HS-27A (cell line): ENCODE data around the gene CDK5RAP3.
"Not testable (repeated sequence)": the region's sequence is repeated elsewhere in the genome, so short reads cannot be mapped to it uniquely, and the experiment has no call there.

Experiments
- DNase-seq: peaks from one replicate; pipeline ENCODE4 v3.0.0-alpha.2; 2012; ENCODE audit warnings: low read depth, missing footprints

Gene CDK5RAP3

DNA sequence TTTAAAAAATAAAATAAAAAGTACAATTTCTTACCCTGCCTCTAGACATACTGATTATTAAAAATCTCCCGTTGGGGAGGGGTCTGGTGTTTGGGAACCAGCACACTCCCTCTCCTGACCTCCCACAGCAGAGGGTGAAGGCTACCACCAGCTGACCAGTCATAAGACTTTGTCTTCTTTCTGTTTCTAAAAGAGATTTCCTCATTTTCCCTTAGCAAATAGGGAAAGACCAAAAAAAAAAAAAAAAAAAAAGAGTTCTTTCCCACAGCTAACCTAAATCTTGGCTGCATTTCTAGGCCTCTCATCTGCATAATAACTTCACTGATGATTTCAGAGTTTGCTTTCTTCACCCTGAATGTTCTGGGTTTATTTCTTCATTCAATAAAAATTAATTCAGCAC, 30.3 kb downstream of the CDK5RAP3 start:
- no peak for DNase-seq

DNA sequence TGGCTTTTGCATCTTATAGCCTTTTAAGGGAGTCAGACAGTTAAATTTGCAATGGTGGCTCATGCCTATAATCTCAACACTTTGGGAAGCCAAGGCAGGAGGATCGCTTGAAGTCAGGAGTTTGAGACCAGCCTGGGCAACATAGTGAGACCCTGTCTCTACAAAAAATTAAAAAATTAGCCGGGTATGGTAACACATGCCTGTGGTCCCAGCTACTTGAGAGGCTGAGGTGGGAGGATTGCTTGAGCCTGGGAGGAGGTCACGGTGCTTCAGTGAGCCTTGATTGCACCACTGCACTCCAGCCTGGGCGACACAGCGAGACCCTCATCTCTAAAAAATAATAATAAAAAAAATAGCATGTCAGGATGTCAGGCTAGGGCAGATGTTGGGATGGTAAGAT, 30.7 kb downstream of the CDK5RAP3 start:
- not testable (repeated sequence) for DNase-seq

DNA sequence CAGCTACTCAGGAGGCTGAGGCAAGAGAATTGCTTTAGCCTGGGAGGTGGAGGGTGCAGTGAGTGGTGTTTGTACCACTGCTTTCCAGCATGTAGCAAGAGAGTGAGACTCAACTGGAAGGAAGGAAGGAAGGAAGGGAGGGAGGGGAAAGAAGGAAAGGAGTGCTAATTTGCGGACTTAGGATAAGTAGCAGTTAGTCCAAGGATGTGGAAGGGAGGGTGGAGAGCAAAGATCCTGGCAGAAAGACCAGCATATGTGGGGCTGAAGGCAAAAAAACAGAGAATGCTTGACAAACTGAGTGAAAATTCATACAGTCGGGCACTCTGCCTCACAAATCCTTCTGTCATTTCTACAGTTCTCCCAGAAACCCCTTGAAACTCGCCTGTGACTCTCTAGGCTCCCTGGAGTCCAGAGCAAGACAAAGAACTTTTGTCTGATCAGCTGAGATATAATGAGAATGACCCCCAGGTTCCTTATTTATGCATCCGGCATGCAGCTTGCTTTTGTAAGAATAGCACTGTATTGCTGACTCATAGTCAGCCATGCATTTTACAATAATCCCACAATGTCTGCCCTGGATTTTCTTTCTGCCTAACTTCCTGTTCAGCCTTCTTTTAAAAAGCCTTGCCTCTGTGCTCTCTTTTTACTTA, 31.5 kb downstream of the CDK5RAP3 start:
- no peak for DNase-seq

DNA sequence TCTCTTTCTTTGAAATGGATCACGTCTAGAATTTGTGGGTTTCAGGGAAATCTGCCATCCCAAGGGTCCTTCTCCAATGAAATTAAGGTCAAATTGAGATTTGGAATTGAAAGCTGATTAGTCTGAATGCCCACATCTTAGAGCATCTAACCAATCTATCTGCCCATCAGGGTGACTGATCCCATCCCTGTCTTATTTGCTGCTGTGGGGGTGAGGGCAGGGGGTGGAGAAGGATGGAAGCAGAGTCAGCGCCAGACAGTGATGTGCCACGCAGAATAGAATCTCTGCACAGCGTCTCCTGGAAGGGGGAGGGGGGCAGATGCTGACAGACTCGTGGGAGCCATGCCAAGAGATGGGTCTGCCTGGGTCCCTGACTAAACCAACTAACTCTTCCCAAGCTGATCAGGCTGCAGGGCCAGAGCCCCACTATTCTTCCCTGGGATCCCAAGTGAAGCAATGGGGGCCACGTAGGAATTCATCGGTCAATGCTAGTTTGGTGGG, 32.1 kb downstream of the CDK5RAP3 start:
- no peak for DNase-seq

DNA sequence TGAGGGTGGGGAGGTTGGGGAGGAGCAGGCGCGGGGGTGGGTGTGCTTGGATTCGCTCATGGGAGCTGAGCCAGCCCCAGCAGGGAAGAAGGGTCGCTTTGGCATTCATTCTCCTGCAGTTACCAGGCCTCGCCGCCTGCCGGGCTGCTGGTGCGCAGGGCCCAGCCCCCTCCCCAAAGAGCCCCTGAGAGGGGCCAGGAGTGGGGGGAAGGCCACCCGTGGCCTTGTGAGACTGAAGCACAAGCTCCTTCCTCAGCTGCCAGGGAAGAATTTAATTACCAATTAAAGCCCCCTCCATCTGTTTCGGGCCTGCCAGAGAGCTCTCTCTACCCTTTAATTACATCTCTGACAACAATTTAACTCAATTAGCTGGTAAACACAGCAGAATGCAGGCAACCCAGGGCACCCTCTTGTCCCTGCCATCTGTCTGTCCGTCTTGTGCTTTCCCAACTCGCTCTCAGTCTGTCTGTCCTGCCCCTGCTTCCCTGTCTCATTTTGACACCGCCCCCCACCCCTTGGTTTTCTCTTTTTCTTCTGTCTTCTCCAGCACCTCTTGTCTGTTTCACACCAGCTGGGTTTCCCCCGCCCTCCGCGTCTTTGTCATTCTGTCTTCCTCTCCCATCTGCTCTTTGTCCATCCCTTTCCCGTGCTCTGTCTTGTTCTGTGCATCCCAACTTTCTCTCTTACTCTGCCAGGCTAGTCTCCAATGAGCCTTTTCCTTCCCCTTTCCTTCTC, 32.7 kb downstream of the CDK5RAP3 start:
- DNase-seq, result no peak

DNA sequence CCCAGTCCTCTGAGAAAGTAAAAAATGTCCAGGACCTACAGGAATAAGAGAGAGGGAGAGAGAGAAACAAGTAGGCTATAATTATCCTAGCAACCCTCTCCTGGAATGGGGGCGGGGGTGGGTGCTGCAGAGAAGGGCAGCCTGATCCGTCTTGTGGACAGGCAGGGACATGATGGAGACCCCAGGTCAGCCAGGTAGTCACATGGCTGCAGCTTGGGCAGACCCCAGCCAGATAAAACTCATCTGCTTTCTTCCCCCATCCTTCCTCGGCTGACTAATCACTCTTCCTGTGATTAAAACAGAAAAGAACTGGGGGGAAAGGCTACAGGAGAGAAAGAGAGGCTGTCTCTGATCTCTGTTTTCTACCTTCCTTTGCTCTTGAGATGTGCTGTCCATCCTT, 34.1 kb downstream of the CDK5RAP3 start:
- DNase-seq, result no peak

DNA sequence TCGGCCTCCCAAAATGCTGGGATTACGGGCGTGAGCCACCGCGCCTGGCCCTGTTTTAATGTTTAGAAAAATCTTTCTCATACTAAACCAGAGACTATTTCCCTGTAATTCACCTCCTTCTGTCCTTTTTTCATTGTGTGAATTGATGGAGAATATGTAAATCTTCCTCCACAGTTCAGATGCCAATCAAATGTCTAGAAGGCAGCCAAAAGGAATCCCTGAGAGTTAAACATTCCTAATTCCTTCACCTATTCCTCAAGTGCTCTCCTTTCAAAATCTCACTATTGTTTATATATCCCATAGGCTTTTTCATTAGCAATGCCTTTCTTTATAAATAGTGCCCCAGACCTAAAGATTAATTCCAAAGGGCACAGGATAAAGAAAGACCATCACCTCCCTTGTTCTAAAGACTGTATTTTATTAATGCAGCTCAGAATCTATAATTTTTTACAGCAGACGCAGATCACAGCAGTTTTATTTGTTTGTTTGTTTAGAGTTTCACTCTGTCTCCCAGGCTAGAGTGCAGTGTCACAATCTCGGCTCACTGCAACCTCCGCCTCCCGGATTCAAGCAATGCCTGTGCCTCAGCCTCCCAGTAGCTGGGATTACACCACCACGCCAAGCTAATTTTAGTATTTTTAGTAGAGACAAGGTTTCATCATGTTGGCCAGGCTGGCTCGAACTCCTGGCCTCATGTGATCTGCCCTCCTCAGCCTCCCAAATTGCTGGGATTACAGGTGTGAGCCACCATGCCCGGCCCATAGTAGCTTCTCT, 36.2 kb downstream of the CDK5RAP3 start:
- DNase-seq, result no peak

DNA sequence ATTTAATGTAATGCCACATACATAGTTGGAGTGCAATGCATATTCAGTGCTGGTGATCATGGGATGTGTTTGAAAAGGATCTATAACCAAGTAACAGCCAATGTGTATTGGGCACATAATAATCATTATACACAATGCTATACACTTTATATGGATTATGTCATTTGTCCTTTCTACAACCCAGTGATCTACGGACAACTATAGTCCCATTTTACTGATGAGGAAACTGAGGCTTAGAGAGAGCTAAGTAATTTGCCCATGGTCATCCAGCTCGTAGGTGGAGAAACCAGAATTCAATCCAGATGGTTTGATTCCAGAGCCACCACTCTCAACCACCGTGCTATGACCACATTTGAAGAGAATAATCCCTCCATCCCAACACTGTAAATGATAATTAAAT, 39.3 kb downstream of the CDK5RAP3 start:
- DNase-seq, result no peak

DNA sequence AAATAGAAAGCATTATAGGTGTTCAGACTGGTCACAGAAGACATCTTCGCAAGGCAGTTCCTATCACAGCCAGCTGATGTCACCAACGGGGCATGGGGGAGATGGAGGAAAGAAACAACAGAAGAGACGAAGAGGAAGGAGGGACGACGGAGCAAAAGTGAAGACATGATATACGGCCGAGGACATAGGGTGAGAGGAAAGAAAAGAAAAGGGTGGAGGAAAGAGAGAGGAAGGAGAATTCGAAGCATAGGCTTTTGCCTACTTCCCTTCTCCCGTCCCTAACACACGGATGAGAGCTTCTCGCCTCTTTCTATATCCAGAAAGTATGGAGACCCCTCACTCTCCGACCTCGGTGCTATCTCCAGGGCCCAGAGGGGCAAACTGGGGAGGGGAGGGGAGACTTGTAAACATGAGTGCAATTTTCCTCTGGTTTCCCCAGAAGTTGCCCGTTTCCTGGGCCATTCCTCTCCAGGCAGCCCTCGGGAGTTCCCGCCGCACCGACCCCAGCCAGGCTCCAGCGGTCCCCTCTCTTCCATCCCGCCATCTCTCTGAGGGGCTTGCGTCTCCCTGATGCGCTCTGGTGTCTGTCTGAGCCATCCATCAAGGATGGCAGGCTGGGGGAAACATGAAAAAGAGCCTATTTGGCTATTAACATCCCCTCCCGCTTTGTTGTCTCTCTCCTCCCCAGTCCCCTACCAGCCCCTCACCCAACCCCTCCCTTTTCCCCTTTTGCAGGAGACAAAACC, 40.7 kb downstream of the CDK5RAP3 start:
- DNase-seq, result no peak

DNA sequence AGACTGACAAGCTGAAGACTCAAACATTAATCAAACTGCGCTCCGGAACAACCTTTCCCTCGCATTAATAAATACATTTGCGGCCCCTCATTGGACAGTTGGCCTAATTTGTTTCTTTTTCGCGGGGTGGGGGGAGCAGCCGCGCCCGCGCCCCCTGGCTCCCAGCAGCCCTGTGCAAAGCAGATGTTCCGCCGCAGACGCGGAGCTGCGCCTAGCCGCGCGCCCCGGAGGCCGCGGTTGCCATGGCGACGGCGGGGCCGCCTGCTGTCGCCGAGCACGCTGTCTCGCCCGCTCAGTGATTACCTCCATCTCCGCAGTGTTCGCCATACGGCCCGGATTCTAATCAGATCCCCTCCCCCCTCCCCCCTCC, 41.2 kb downstream of the CDK5RAP3 start:
- no peak for DNase-seq

DNA sequence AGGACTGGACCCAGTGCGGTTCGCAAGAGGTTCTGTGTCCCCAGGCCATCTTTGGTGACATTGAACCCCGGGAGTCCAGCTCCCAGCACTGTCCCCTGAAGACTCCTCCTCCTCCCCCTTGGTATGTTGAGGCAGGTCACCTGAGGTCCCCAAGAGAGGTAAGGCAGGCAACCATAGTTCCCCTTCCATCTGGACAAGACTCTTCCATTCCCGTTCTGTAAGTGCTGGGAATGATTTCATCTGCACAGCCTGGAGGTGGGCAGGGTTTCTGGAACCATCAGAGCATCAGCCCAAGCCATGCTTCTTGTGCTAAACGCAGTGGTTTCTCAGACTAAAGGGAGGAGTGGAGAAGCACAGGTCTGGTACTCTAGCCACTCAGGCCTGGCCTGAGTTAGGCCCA, 41.7 kb downstream of the CDK5RAP3 start:
- no peak for DNase-seq

DNA sequence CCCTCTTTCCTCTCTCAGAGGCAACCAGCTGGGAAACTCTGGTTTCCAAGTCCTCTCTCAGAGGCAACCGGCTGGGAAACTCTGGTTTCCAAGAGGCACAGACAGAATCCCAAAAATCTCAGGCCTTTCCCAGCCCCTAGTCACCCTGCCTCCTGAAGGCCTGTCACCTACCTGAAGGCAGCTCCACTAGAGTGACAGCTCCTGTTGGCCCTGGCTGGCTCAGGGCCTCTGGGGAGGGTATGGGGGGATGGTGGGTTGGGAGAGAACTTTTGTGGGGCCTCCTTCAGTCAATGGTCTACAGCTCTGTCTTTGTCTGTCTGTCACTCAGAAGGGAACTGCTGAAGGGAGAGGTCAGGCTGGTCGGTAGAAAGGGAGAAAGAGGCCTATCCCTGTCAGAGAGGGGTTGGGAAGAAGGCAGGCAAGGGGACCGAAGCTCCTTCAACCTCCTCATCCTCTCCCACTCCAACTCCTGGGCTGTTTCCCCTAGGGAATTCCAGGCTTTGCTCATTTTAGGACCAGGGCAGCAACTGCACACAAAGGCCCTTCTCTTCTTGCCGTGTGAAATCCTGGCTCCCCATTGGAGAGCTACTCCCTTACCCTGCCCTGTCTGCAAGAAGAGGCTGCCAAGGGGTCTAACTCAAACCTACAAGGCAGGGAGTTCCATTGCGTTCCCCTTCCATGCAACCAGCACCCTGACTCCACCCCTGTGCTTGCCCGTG, 43.1 kb downstream of the CDK5RAP3 start:
- DNase-seq, result no peak

DNA sequence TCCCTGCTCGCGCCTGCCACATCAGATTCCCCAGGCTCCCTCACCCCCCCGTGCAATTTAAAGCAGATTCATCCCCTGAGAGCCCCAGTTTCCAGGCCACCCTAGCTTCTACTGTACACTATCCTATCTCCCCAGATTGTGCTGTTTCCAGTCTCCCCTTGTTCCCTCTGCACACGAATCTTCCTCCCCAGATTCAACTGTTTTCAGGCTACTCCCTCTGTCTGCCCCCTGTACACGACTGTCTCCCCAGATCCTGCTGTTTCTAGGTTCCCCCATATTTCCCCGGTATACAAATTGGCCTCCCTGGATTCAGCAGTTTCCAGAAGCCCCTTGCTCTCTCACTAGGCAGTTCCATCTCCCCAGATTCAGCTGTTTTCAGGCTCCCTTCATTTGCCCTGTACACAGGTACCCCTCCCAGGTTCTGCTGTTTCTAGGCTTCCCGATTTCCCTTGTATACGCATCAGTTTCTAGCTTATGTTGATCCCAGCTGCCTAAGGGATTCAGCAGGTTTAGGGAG, 43.7 kb downstream of the CDK5RAP3 start:
- DNase-seq, result no peak

DNA sequence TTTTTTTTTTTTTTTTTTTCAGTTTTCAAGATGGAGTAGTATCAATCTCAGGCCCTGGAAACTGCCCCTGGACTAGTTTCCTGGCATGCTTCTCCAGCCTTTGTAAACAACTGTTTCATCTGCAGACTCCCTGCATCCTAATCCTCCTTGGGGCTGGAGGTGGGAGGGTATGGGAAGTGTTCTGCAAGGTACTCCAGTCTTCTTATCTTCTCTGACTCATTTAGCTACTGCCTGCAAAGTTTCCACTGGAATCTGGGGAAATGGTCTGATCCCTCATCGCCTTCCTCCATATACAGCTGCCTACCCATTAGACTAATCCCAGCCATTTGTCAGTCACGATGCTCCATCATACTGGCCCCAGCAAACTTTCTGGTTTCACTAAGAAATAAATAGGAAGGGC, 45.2 kb downstream of the CDK5RAP3 start:
- DNase-seq, result no peak

DNA sequence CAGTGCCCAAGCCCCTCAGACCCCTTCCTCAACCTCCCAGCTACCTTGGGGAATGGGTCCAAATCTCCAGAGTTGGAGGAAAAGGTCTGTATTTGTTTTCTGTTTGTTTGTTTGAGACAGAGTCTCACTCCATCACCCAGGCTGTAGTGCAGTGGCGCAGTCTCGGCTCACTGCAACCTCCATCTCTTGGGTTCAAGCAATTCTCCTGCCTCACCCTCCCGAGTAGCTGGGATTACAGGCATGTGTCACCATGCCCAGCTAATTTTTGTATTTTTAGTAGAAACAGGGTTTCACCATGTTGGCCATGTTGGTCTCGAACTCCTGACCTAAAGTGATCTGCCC, 46.9 kb downstream of the CDK5RAP3 start:
- DNase-seq, result not testable (repeated sequence)

DNA sequence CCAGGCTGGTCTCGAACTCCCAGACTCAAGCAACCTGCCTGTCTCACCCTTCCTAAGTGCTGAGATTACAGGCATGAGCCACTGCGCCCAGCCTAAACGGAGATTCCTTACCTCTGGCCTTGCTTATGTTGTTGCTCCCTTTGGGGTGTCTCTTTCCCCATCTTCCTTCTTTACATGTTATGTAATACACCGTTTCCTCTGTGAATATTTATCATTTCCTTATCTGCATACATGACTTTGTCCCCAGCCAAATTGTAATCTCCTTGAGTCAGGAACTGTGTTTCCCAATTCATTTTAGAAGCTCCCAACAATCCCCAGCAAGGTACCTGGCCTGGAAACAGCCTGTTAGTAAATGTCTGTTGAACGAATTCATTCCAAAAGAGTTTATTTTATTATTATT, 51.0 kb downstream of the CDK5RAP3 start:
- no peak for DNase-seq

DNA sequence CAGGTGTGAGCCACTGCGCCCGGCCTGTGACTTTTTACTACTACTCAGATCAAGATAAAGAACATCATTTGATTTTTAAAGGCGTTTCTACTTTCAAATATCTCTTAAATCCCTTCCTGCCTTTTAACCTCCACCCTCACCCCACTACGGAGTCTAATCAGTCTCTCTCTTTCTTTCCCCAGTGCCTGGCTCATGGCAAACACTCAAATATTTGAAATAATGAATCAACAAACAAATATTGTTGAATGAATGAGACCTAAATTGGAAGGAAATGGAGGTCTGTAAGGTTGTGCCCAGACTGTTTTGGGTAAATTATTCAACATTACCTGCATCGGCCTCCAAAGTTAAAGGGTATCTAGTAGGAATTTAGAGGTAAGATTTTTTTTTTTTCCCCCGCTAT, 52.0 kb downstream of the CDK5RAP3 start:
- DNase-seq, result no peak

DNA sequence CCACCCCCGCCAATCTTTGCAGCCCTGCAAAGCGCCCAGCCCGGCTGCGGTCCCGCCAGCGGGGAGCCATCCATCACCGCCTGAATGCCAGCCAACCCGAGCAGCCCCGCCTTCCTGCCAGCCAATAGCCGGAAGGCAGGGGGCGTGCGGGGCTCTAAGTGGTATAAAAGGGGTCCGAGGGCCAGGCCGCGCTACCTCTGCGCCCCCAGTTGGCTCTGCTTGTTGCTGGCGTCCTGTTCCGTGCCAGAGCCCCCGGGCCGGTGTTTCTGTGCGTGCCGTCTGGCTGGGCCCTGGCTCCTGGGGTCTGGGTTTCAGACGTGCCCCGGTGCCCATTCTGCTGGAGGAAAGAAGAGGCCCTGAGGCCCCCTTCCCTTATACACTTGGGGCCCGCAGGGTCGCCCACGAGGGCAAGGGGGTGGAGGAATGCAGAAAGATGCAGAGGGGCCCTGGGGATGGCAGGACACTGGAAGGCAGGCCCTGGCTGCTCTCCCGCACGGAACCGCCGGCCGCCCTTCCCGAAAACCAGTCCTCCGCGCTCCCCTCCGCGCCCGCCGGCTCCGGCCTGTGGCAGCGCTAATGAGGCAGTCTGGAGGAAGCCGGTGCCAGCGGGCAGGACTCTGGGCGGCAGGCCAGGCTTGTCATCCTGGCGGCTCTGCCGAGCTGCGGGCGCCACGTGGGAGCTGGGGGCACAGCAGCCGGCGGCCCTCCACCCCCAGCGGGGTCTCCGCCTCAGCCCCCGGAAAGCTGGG, 52.7 kb downstream of the CDK5RAP3 start:
- no peak for DNase-seq

DNA sequence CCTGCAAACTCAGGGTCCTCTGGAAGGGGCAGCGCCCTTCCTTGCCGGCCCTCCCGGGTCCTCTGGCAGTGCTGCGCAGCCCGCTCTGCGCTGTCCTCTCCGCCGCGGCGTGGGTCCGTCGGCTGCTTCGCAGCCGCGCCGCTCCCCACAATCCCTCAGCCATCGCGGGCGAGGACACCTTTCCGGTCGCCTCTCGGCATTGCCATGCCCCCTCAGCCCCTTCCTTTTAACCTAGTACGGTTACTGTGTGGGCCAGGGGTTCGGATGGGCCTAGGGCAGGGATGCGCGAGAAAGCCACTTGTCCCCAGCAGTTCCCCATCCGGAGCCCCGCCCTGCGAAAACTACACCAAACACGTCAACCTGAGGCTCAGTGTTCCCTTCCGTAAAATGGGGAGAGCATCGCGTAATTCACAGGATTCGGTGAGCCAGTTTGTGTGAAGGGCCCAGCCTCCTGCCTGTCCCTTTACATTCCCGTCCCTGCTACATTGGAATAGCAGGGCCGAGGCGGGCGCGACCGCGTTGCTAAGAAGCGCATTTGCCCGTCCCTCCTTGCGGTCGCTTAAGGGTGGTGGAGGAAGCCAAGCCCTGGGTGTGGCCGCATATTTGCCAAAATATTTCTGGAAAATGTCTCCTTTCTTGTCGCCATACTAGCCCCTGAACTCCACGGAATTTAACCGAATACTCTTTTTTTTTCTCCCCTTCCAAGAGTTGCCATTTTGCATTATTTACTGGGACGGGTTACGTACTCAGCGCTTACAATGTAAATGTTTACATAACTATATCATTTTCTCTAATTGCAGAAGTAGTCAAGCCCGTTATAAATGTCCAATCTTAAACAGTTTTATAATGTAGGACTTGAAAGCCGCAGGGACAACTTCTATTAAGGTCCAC, 53.5 kb downstream of the CDK5RAP3 start:
- DNase-seq, result peak; percentile 81
